Mucosa of gallbladder (tissue), 1 donor: ENCODE data around the gene EIF3B. TPM values are rescaled to one million over a fixed set of nuclear protein-coding genes. Genes with fewer than 3 reads are reported as not detected.
A peak's percentile ranks its signal among the peaks of the same experiment; 100 is the strongest.
"Not testable (repeated sequence)": the region's sequence is repeated elsewhere in the genome, so short reads cannot be mapped to it uniquely, and the experiment has no call there.

Experiments used
- DNase-seq: peaks from one replicate; pipeline ENCODE4 v3.0.0-alpha.2; 2020; ENCODE audit warnings: low spot score
- total RNA-seq: library from RNA; stranded (reverse); gene quantifications from one replicate; pipeline ENCODE4 v1.2.1, GENCODE V29; 2021
- donor health status: DM: no; HTN: no; CAD: no.

EIF3B gene
- total RNA-seq = 94.7 TPM

DNA sequence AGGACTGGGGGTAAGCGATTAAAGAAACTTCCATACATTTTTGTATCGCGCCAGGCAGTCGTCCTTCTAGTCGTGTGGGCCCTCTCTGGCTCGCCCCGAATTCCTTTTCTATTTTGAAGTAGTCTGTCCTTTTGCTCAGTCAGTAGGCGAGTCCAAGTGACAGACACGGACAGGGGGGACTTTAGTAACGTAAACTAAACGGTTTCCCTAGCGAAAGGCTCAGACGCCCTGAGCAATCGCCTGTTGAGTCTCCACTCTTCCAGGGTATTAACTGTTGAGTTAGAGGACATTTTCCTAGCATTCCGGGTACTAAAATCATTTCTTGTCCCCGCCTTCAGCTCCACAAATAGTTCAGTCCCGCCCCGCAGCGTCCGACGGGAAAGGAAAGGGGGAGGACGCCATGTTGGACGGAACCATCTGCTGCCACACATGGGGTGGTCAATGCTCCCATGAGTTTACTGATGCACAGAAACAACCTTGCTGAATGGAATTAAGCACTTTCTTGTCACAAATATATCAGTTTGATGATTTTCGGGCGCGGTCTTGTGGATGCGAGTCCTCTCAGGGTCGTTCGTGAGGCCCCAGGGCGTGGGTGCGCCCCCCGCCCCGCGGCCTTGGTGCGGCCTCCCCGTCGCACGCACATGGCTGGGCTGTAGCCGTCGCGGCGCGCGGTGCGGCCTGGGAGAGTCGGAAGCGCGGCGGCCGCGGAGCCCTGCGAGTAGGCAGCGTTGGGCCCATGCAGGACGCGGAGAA is at the start of gene EIF3B:
Gene EIF3B, plus strand, starts transcription at position 642 of the 753 bp plus-strand sequence. Its CDS starts 95 bp downstream, at position 737.
- DNase-seq = peak; percentile 88

DNA sequence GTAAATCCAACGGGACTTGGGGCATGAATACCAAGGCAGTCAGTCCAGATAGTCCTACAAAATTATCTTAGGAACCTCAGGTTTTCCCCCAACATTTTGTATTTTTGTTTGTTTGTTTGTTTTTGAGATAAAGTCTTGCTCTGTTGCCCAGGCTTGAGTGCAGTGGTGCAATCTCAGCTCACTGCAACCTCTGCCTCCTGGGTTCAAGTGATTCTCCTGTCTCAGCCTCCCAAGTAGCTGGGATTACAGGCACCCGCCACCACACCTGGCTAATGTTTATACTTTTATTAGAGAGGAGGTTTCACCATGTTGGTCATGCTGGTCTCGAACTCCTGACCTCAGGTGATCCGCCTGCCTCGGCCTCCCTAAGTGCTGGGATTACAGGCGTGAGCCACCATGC is 49.4 kb upstream of the EIF3B start:
- DNase-seq = not testable (repeated sequence)

GRCh38 chr7:2306688-2307087 is 47.9 kb upstream of the EIF3B start:
- DNase-seq = no peak

DNA sequence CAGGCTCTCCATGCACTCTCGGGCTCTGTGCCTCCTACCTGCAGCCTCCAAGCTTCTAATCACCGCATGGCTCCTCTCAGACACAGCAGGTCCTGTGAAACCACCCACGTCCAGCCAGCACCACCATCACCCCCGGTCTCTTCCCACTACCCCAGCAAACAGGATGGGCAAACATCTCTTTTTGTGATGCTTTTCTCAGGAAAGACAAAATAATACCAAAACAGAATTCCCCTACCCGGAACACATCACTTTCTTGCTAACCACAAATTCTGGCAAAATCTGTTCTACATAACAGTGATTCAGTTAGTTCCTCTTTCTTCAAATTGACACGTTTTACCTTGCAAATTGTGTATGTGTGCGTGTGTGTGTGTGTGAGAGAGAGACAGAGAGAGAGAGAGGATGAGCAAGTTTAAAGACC is 46.9 kb upstream of the EIF3B start:
- DNase-seq = no peak

DNA sequence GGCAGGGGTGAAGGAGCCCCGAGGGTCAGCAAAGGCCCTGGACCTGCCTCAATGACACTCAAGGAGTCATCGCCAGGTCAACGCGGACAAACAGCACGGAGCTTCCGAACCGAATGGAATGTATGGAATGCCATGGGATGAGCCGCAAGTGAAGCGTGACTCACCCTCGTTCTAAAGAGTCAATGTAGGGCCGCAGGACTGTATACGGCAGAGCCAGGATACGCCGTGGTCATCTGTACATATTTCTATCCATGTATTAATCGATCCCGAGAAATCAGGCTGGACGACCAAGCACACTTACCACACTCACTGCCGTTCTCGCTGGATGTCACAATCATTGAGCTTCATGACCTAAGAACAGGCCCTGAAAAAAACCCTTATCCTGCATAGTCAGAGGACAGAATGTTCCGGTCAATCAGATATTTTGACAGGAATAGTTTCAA is 44.7 kb upstream of the EIF3B start:
- DNase-seq = no peak

DNA sequence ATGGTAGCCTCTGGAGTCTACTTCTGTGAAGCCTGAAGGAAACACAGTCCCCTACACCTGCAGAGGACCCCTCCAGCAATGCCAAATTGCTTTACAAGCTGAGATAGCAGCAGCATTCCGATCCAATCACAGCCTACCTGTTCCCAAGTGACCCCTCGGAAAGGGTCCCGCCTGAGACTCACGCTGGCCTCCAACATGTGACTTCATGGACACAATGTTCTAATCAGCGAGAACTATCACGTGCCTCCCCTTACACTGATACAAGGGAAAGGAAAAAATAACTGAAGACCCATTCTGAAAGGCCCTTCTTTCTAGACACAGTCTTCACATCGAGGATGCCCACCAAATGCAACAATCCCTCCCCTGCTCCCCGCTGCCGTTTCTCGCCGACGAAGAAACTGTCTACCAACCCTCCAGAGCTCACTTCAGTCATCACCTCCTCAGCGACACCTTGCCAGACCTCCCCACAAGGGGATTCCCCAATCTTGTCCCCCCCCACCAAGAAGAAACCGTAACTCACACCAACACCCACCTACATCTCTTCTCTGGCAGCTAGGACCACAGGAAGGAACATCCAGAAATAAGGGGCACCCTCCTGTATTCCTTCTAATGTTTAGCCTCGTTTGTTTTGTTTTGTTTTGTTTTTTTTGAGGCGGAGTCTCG is 42.2 kb upstream of the EIF3B start:
- no peak for DNase-seq

DNA sequence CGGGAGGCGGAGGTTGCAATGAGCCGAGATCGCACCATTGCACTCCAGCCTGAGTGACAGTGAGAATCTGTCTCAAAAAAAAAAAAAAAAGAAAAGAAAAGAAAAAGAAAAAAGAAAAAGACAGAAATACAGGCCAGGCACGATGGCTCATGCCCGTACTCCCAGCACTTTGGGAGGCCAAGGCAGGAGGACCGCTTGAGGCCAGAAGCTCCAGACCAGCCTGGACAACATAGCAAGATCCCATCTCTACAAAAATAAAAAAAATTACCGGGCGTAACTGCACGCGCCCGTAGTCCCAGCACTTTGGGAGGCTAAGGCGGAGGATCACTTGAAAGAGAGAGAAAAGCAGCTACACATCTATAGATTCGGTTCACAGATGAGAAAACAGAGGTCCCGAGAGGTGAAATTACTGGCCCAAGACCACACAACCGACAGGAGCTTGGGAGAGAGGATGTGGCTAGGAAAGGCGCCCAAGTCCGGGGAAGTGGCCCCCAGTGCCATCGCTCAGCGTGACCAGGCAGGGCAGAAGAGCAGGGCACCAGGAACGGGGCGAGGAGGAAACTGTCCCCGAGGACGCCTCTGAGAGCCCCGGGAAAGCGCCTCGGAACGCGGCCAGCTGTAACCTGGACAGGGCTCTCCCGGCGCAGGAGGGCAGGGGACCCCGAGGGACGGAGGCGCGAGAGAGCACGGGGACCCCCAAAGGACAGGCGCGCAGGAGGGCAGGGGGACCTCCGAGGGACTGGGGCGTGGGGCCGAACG is 41.0 kb upstream of the EIF3B start:
- DNase-seq = no peak

GRCh38 chr7:2314209-2314955 is 40.2 kb upstream of the EIF3B start, which contains the start of gene SNX8:
Gene SNX8, minus strand, starts transcription at chr7:2314441. Its CDS starts 20 bp downstream, at chr7:2314421.
- peak; percentile 93 for DNase-seq

- DNase-seq = not testable (repeated sequence)
Measured at GRCh38 chr7:2314956-2315530, 39.6 kb upstream of the EIF3B start.

GRCh38 chr7:2315787-2316186 is 38.8 kb upstream of the EIF3B start:
- no peak for DNase-seq

GRCh38 chr7:2316578-2316977 is 38.0 kb upstream of the EIF3B start:
- no peak for DNase-seq

- DNase-seq = no peak
Measured at GRCh38 chr7:2317556-2318293, 36.9 kb upstream of the EIF3B start.

- DNase-seq = no peak
Measured at GRCh38 chr7:2321020-2321419, 33.6 kb upstream of the EIF3B start.

DNA sequence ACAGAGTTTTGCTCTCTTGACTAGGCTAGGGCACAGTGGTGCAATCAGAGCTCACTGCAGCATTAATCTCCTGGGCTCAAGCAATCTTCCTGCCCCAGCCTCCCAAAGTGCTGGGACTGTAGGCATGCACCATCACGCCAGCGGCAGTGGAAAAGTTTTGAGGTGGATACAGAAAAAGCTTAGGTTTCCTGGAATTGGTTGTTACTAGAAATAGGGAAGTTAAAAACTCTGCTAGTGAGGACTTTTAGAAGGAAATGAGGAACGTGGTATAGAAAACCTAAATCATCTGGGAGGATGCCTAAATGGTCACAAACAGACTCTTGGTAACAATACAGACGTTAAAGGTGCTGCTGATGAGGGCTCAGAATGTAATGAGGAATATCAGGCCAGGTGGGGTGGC is 29.5 kb upstream of the EIF3B start:
- DNase-seq = no peak

- DNase-seq = no peak
Measured at GRCh38 chr7:2326951-2327350, 27.7 kb upstream of the EIF3B start.

- DNase-seq = no peak
Measured at GRCh38 chr7:2330493-2330892, 24.1 kb upstream of the EIF3B start.

- no peak for DNase-seq
Measured at GRCh38 chr7:2331707-2332106, 22.9 kb upstream of the EIF3B start.

GRCh38 chr7:2332606-2333231 is 21.9 kb upstream of the EIF3B start:
- DNase-seq = not testable (repeated sequence)

DNA sequence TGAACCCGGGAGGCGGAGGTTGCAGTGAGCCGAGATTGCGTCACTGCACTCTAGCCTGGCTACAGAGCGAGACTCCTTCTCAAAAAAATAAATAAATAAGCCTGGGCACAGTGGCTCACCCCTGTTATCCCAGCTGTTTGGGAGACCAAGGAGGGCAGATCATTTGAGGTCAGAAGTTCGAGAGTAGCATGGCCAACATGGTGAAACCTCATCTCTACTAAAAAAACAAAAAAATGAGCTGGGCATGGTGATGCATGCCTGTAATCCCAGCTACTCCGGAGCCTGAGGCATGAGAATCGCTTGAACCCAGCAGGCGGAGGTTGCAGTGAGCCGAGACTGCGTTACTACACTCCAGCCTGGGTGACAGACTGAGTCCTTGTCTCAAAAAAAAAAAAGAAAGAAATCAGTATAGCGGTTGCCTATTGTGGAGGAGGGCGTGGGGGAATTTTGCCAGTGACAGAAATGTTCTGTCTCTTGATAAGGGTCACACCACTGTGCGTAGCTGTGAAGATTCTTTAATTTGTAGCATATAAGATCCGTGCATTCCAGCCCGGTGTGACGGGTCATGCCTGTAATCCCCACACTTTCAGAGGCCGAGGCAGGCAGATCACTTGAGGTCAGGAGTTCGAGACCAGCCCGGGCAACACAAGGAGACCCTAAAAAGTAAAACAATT is 17.9 kb upstream of the EIF3B start:
- DNase-seq = no peak
